HG03571 (cell line): ENCODE results near the gene NRAS.
A peak's percentile ranks its signal among the peaks of the same experiment; 100 is the strongest.
"Not testable (repeated sequence)": the region's sequence is repeated elsewhere in the genome, so short reads cannot be mapped to it uniquely, and the experiment has no call there.

ENCODE experiments used
- ATAC-seq: cut with Tn5 transposase; IDR thresholded peaks from one replicate; pipeline ENCODE4 v1.9.1; 2021; ENCODE audit not compliant: unreplicated experiment

Gene NRAS

GRCh38 chr1:114716304-114717170 is at the start of gene NRAS:
Gene NRAS (minus strand): TSS chr1:114716771. CDS start chr1:114716160, 611 bp downstream.
- ATAC-seq, result peak; percentile 93

DNA sequence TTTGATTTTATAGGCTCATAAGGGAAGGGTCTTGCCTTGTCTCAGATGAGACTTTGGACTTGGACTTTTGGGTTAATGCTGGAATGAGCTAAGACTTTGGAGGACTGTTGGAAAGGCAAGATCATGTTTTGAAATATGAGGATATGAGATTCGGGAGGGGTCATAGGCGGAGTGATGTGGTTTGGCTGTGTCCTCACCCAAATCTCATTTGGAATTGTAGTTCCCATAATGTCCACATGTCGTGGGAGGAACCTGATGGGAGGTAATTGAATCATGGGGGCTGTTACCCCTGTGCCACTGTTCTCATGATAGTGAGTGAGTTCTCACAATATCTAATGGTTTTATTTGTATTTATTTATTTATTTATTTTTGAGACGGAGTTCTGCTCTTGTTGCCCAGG is 48.1 kb upstream of the NRAS start:
- ATAC-seq, result no peak

DNA sequence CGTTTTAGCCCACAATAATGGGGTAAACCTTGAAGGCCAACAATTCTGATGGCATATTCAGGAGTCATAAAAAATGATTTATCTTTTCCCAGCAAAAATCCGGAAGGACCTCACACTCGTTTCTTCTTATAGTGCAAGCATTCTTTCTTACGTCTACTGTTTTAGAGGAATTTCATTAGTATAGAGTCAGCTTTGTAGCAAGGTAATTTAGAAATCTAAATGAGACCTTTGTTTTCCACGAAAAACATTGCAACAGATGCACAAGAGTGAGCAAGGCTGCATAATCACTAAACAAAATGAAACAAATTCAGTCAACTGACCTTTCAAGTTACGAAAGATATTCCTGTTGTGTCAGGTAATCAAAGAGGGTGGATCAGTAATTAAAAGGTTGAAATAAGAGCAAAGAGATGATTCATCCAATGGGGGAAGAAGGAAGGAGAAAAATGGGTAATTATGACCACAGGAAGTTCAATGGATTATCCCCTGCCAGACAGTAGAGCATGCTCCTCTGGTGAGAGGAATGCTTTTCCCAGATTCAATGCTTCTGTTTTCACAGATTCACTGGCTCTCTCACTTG is 41.8 kb upstream of the NRAS start:
- ATAC-seq, result no peak

DNA sequence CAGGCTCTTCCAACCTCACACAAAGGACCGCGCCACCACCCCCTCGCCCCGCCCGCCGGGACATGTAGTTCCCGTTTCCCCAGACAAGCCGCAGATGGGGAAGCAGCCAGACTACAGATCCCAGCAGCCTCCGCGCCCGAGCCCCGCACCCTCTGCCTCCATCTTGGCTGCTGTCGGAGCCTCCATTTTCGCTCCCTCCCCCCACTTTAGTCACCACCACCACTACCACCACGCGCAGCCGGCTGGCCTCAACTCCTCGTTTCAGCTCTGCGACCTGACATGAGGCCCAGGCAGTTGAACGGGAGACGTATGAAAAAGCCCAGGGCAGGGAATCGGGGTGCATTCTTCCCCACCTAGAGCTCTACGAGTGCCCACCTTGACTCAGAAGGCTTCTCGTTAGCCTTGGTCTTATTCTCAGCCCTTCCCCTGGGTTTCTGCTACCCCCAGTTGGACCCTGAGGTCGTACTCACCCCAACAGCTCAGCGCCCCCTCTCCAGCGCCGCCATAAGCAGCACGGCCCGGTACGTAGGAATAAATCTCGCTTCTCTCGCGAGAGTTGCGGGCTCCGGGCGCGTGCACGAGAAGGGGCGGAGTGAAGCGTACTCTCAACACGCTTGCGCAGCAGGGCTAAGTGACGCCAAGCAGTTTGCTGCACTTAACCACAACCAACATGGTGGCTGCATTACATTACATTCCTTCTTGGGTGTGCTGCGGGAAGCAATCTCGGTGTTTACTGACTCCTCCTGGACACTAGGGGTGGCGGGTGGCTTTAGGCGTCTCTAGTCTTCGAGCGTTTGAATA is 41.1 kb upstream of the NRAS start, which contains the start of gene CSDE1:
Gene CSDE1, minus strand, starts transcription at position 530 of the 801 bp plus-strand sequence. CDS start 18,094 bp downstream, outside the sequence.
- ATAC-seq, result peak; percentile 84

DNA sequence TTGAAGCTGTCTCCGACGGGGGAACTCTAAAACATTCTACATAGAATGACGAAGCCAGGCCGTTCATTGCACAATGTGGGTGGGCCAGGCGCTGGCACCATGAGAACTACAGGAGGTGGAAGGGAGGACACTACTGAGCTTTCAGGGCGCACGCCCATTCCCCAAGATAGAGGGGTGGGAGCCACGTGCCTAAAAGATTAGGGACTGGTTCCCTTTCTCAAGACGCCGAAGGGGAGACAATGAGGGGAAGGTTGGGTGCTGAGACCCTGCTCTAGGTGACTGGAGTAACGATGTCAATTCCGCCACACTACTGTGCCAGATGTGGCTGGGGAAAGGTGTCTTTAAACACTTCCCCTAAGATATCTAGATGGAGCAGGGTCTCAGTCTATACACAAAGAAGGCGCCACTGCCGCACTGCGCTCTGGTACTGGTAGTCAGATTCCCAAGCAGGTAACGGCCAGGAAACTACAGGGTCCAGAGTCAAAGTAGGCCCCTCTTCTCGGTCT is 40.4 kb upstream of the NRAS start:
- no peak for ATAC-seq

- peak; percentile 23 for ATAC-seq
Observed at GRCh38 chr1:114756009-114756892, 39.7 kb upstream of the NRAS start.

GRCh38 chr1:114755006-114755931 is 38.7 kb upstream of the NRAS start:
- ATAC-seq, result no peak

GRCh38 chr1:114753702-114754101 is 37.1 kb upstream of the NRAS start:
- ATAC-seq, result not testable (repeated sequence)

DNA sequence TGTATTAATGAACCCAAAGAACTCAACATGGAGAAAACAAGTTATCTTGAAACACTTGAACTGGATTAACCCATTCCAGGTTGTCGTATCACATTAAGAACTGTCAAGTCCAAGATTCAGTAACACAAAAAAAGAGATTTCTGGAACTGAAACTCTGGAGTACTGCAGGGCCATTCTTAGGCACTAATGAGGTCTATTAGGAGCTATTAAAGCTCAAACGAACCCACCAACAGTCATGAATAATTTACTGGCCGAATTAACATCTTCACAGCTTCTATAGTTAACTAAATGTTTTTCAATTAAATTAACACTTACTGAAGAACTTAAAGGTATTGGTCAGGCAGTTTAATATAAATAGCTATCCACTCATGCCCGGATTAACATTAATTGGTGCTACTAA is 36.6 kb upstream of the NRAS start:
- no peak for ATAC-seq

GRCh38 chr1:114750780-114751179 is 34.2 kb upstream of the NRAS start:
- no peak for ATAC-seq

DNA sequence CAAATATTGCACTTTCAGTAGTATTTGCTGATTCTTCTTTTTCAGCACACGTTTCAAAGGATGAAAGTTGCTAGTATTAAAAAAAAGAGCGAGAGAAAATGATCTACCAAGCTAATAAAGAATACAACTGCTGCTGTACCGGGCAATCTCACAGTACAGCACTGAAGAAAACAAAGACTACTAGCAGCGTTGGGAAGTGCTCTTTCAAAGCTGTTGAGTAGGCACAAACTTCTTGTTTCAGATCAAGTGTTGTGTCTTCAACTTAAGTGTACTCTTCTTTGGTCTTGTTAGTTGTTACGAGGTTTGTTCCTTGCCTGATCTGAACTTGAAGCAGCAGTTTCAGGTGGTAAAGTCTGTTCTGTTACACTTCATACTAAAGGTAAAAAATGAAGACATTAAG is 33.3 kb upstream of the NRAS start:
- no peak for ATAC-seq

DNA sequence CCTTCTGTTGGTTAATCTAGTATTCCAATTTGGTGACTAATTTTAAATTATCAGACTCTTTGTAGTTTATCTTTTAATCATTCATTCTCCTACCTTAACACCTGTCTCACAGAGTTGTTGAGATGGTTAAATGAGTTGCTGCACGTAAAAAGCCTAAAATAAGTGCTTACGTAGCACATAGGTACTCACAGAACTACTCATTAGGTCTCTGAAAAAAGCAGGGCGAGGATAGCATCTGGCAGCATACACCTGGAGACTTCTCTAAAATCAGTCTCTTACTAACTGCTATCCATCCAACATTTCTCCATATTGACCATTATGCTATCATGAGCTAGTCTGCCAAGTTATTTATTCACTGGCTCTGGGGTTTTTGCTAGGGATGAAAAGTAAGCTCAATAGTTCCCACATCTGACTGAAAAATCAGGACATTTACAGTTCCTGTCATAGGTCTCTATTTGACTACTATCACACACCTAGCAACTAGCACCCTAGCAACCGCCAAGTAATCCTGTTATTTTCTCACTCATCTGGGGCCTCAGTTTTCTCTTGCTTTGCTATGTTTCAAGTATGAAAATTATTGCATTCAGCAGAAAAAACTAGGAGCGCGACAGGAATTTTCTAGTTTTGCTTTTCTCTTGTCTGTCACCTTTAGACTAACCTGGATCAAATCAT is 30.0 kb upstream of the NRAS start:
- no peak for ATAC-seq

GRCh38 chr1:114745291-114745690 is 28.7 kb upstream of the NRAS start:
- ATAC-seq, result no peak

- ATAC-seq, result no peak
Observed at GRCh38 chr1:114741963-114742746, 25.6 kb upstream of the NRAS start.

- no peak for ATAC-seq
Observed at GRCh38 chr1:114740331-114740730, 23.8 kb upstream of the NRAS start.

GRCh38 chr1:114737314-114737849 is 20.8 kb upstream of the NRAS start:
- ATAC-seq, result no peak

GRCh38 chr1:114735479-114735878 is 18.9 kb upstream of the NRAS start:
- no peak for ATAC-seq

- ATAC-seq, result no peak
Observed at GRCh38 chr1:114729782-114730181, 13.2 kb upstream of the NRAS start.
